IMR-90 (cell line): ENCODE results near the gene ELP4. TPM values are rescaled to one million over a fixed set of nuclear protein-coding genes. Genes with fewer than 3 reads are reported as not detected.
A peak's percentile ranks its signal among the peaks of the same experiment; 100 is the strongest.

Source experiments
- ATAC-seq: fragments of 200-7000 bp; cut with Tn5 transposase; 2 replicates; pipeline ENCODE4 v1.9.1; 2020; ENCODE audit warnings: low read depth, mild to moderate bottlenecking, moderate library complexity
- BruUV-seq: library from RNA; stranded (reverse); fragments of 400-500 nt; replicated peaks from 2 replicates; lab custom pipeline; 2021; lab: Mats Ljungman, UMichigan
- CTCF ChIA-PET: fragments of 300-600 bp; formaldehyde crosslinking; extraction: SDS; loops from one replicate; lab custom pipeline; 2021; ENCODE audit warnings: antibody characterized with exemption; lab: Yijun Ruan, JAX
- POLR2A ChIA-PET: fragments of 300-600 bp; sonication (Branson Sonifier 250); formaldehyde crosslinking; loops from one replicate; lab custom pipeline; 2022; ENCODE audit warnings: antibody characterized with exemption; ENCODE audit not compliant: unreplicated experiment; lab: Charles Lee
- DNase-seq: peaks from one replicate; pipeline ENCODE4 v3.0.0; 2013
- H2AFZ ChIP-seq: replicated peaks from 2 replicates; pipeline ENCODE3; 2013; ENCODE audit warnings: low read length, mild to moderate bottlenecking; ENCODE audit not compliant: poor library complexity
- H2AK5ac ChIP-seq: 2 replicates; pipeline ENCODE4 v1.6.1; 2013; ENCODE audit warnings: low read depth, low read length, inconsistent platforms
- H2AK9ac ChIP-seq: replicated peaks from 2 replicates; pipeline ENCODE3; 2013; ENCODE audit warnings: mild to moderate bottlenecking, low read depth, low read length, moderate library complexity; ENCODE audit not compliant: poor library complexity
- H2BK120ac ChIP-seq: 2 replicates; pipeline ENCODE4 v1.6.1; 2013; ENCODE audit warnings: low read depth, low read length, inconsistent platforms
- H2BK15ac ChIP-seq: 3 replicates; pipeline ENCODE4 v1.6.1; 2013; ENCODE audit warnings: low read depth, low read length, inconsistent platforms
- H2BK20ac ChIP-seq: 2 replicates; pipeline ENCODE4 v1.6.1; 2013; ENCODE audit warnings: low read depth, mild to moderate bottlenecking, inconsistent platforms, low read length, moderate library complexity
- H2BK5ac ChIP-seq: 2 replicates; pipeline ENCODE4 v1.6.1; 2013; ENCODE audit warnings: mild to moderate bottlenecking, low read depth, low read length, inconsistent platforms; ENCODE audit not compliant: poor library complexity, severe bottlenecking
- H3K14ac ChIP-seq: replicated peaks from 2 replicates; pipeline ENCODE4 v1.6.1; 2013; ENCODE audit warnings: low read depth, low read length, inconsistent platforms
- H3K18ac ChIP-seq: 2 replicates; pipeline ENCODE4 v1.6.1; 2013; ENCODE audit warnings: low read depth, low read length, control low read depth
- H3K23ac ChIP-seq: 2 replicates; pipeline ENCODE4 v1.6.1; 2013; ENCODE audit warnings: low read depth, low read length, inconsistent platforms
- H3K27ac ChIP-seq: 2 replicates; pipeline ENCODE4 v1.5.1; 2013; ENCODE audit warnings: mild to moderate bottlenecking, control low read depth, low read length; ENCODE audit not compliant: insufficient read depth
- H3K27me3 ChIP-seq: 2 replicates; pipeline ENCODE4 v1.6.1; 2013; ENCODE audit warnings: low read length; ENCODE audit not compliant: control insufficient read depth, insufficient read depth
- H3K36me3 ChIP-seq: 2 replicates; pipeline ENCODE4 v1.6.1; 2013; ENCODE audit warnings: low read length, mixed read lengths; ENCODE audit not compliant: control insufficient read depth, insufficient read depth
- H3K4ac ChIP-seq: 2 replicates; pipeline ENCODE4 v1.6.1; 2013; ENCODE audit warnings: low read depth, low read length, inconsistent platforms
- H3K4me1 ChIP-seq: 2 replicates; pipeline ENCODE4 v1.6.1; 2013; ENCODE audit warnings: low read length, mixed read lengths; ENCODE audit not compliant: control insufficient read depth, insufficient read depth
- H3K4me2 ChIP-seq: 2 replicates; pipeline ENCODE4 v1.6.1; 2013; ENCODE audit warnings: low read depth, mild to moderate bottlenecking, control low read depth, low read length, moderate library complexity
- H3K4me3 ChIP-seq: 2 replicates; pipeline ENCODE4 v1.5.1; 2013; ENCODE audit warnings: low read depth, mild to moderate bottlenecking, control low read depth, low read length, moderate library complexity; ENCODE audit not compliant: insufficient read depth
- H3K56ac ChIP-seq: 2 replicates; pipeline ENCODE4 v1.6.1; 2013; ENCODE audit warnings: low read length, inconsistent platforms; ENCODE audit not compliant: insufficient read depth; ENCODE audit errors: extremely low read depth
- H3K79me1 ChIP-seq, 2 experiments: 2 replicates each; pipeline ENCODE4 v1.6.1; 2013; ENCODE audit warnings: low read length in 2 of 2, inconsistent platforms in 1 of 2, low read depth in 1 of 2
- H3K9ac ChIP-seq: 2 replicates; pipeline ENCODE4 v1.6.1; 2013; ENCODE audit warnings: low read depth, low read length, control low read depth
- H3K9me1 ChIP-seq: 2 replicates; pipeline ENCODE4 v1.6.1; 2013; ENCODE audit warnings: low read length, inconsistent platforms; ENCODE audit not compliant: insufficient read depth
- H3K9me3 ChIP-seq: 2 replicates; pipeline ENCODE4 v1.6.1; 2013; ENCODE audit warnings: low read length; ENCODE audit not compliant: control insufficient read depth, insufficient read depth
- H4K20me1 ChIP-seq: 2 replicates; pipeline ENCODE4 v1.6.1; 2013; ENCODE audit warnings: low read length, inconsistent platforms; ENCODE audit not compliant: insufficient read depth
- H4K5ac ChIP-seq: 2 replicates; pipeline ENCODE4 v1.6.1; 2013; ENCODE audit warnings: mild to moderate bottlenecking, low read depth, low read length, control low read depth
- H4K8ac ChIP-seq, 2 experiments: 2 replicates each; pipeline ENCODE4 v1.6.1; 2013; ENCODE audit warnings: low read depth in 2 of 2, low read length in 2 of 2, control low read depth in 1 of 2, inconsistent platforms in 1 of 2
- H4K91ac ChIP-seq: 2 replicates; pipeline ENCODE4 v1.6.1; 2013; ENCODE audit warnings: low read depth, low read length, inconsistent platforms; ENCODE audit not compliant: insufficient read depth
- CEBPB ChIP-seq: IDR thresholded peaks from 2 replicates; pipeline ENCODE4 v1.6.1; 2012; ENCODE audit warnings: low read depth, low read length, improper control_type of control experiment
- MAFK ChIP-seq: IDR thresholded peaks from 2 replicates; pipeline ENCODE4 v1.6.1; 2012; ENCODE audit warnings: low read depth, low read length, improper control_type of control experiment
- MAZ ChIP-seq: IDR thresholded peaks from 2 replicates; pipeline ENCODE4 v1.6.1; 2012; ENCODE audit warnings: low read depth, mild to moderate bottlenecking, low read length, improper control_type of control experiment, moderate library complexity, borderline replicate concordance
- NFE2L2 ChIP-seq: fragments of 150-350 bp; IDR thresholded peaks from 2 replicates; pipeline ENCODE4 v1.6.1; 2016; ENCODE audit warnings: low read depth, mild to moderate bottlenecking, low read length
- POLR2A ChIP-seq: IDR thresholded peaks from 2 replicates; pipeline ENCODE4 v1.6.1; 2012; ENCODE audit warnings: mild to moderate bottlenecking, low read depth, low read length
- WGBS, 2 experiments: methylation state at CpG; one replicate each; pipeline versions ENCODE4 v1.1.5 to v1.1.7; 2013; ENCODE audit warnings: missing lambda C conversion rate in 2 of 2; ENCODE audit not compliant: insufficient read length in 1 of 2; ENCODE audit errors: extremely low coverage in 2 of 2; 5-methylcytosine and 5-hydroxymethylcytosine counted together
- dilution Hi-C: fragments of 300-500 bp; cut with HindIII; formaldehyde crosslinking; loops from one replicate; pipeline ENCODE4 v1.14.3; 2018; ENCODE audit warnings: low sequenced_read_pairs; ENCODE audit not compliant: unreplicated experiment
- in situ Hi-C: fragments of 300-500 bp; cut with MboI; formaldehyde crosslinking; loops from 3 replicates; pipeline ENCODE4 v1.14.3; 2019; ENCODE audit warnings: low sequenced_read_pairs, inconsistent platforms, mixed read lengths
- intact Hi-C: fragments of 100-400 bp; cut with micrococcal nuclease; formaldehyde crosslinking; loops from 2 replicates; pipeline ENCODE4 v1.10.0; 2022
- polyA plus RNA-seq, 3 experiments: library from polyadenylated mRNA; depleted of rRNA; stranded (reverse); fragments of >200 nt; gene quantifications; 2 replicates each; pipeline ENCODE4 v1.2.3, GENCODE V29; 2012; ENCODE audit warnings: low replicate concordance in 1 of 3
- total RNA-seq: library from RNA; depleted of rRNA; stranded (reverse); fragments of >200 nt; gene quantifications from 2 replicates; pipeline ENCODE4 v1.2.3, GENCODE V29; 2012

ELP4 gene
- total and polyA plus RNA-seq, 2 of the 4 experiments (the other 2 are of a cell fraction) = 8.4 to 20.4 TPM

- Histone ChIP-seq H2AK9ac (peak overlapping the region; percentile 76), H3K23ac (no peak overlapping the region; the same call in 1 of the 2 replicates), H3K4me2 (no peak overlapping the region; the same call in 1 of the 2 replicates), H3K36me3 (no peaks in the 10 kb centered on the region), H3K18ac (no peak overlapping the region), H3K79me1 (no peaks in the 10 kb centered on the region), H3K27ac (no peak overlapping the region), H3K14ac (peak overlapping the region; percentile 58; the same call in 1 of the 2 replicates), H2BK15ac (peak overlapping the region; percentile 70; the same call in 1 of the 3 replicates), H3K4ac (peak overlapping the region; percentile 56; the same call in 1 of the 2 replicates), H2AK5ac (peak overlapping the region; percentile 76; the same call in 1 of the 2 replicates), H4K91ac (no peak overlapping the region), H4K5ac (no peak overlapping the region), H3K56ac (peak overlapping the region; percentile 49; the same call in 1 of the 2 replicates), H3K9me1 (0 out of 2 replicates have a peak, but pooled peaks cover 2% of the 10 kb centered on the region), H3K4me1 (peaks cover 4% of the 10 kb centered on the region; the same call in 1 of the 2 replicates), H3K9ac (no peak overlapping the region), H2BK20ac (peak overlapping the region; percentile 85; the same call in 1 of the 2 replicates), H3K9me3 (no peaks in the 10 kb centered on the region), H2BK5ac (peak overlapping the region; percentile 57), H3K27me3 (no peaks in the 10 kb centered on the region), H3K4me3 (no peak overlapping the region), H2AFZ (no peak overlapping the region), H4K8ac (no peak overlapping the region), H4K20me1 (no peaks in the 10 kb centered on the region), H2BK120ac (peak overlapping the region; percentile 88)
- POLR2A ChIA-PET = interaction anchor here (0.6 kb wide), 1 partner anchor 20 kb away, joined by 3 read pairs; no protein-coding TSS in a partner anchor
- intact Hi-C loops = no loop called here
- no CpG with 5 or more reads among the region's 3 CpGs for WGBS, 2 experiments
- in situ Hi-C loops = no loop called here
- DNase-seq (peak; percentile 85), ATAC-seq (peak; percentile 68)
- CTCF ChIA-PET = no interaction called here
- BruUV-seq = no TSS peak
- dilution Hi-C loops = no loop called here
- TF ChIP-seq POLR2A = no peak
- peak; percentile 55; the same call in 1 of the 2 replicates for TF ChIP-seq CEBPB
- no peak for TF ChIP-seq MAZ
- 0 out of 2 replicates have a peak, but pooled peaks have one; percentile 9 for TF ChIP-seq NFE2L2
- peak; percentile 78 for TF ChIP-seq MAFK
Measured at GRCh38 chr11:31655483-31655882, 145.9 kb downstream of the ELP4 start.
